ENCODE measurements around the gene IL1RAPL1.
A peak's percentile ranks its signal among the peaks of the same experiment; 100 is the strongest.

Gene IL1RAPL1

GRCh38 chrX:29138003-29138402, 550.8 kb downstream of the IL1RAPL1 start:
- no peak for DNase-seq

GRCh38 chrX:29143356-29143755, 556.1 kb downstream of the IL1RAPL1 start:
- DNase-seq, result no peak

- DNase-seq, result no peak
Measured at GRCh38 chrX:29143756-29144155, 556.5 kb downstream of the IL1RAPL1 start.

- no peak for DNase-seq
Measured at GRCh38 chrX:29145316-29145715, 558.1 kb downstream of the IL1RAPL1 start.

DNA sequence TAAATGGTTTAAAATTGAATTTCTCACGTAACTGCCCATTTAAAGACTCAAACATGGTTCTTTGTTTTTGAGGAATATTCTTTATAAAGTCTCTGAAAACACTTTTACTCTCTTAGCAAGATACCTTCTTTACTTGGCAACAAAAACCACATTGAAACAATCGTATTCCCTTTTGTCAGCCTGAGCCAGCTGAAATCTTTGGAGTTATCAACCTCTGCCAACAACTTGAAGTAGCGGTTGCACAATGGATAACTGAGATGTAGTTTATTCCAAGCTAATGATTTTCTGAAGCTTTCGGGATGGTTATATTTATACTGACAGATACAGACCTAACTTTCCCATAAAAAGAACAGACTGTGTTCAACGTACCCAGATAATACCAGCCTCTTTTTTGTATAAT, 561.3 kb downstream of the IL1RAPL1 start:
- DNase-seq, result no peak

DNA sequence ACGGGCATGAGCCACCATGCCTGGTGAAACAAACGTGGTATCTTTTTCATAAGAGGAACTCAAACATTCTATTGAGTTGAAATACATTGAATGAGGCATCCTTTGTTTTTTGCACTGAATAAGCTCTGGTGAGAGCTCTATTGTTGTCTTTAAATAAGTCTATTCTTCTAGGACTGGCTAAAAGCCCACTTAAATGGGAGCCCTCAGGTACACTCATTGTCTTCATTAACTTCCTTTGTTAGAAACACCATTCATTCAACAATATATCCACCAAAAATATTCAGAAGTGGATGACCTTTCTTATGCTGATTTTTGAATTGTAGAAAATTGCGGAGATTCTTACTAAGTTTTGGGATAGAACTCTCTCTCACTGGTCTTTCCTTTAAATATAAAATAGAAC, 568.0 kb downstream of the IL1RAPL1 start:
- no peak for DNase-seq

DNA sequence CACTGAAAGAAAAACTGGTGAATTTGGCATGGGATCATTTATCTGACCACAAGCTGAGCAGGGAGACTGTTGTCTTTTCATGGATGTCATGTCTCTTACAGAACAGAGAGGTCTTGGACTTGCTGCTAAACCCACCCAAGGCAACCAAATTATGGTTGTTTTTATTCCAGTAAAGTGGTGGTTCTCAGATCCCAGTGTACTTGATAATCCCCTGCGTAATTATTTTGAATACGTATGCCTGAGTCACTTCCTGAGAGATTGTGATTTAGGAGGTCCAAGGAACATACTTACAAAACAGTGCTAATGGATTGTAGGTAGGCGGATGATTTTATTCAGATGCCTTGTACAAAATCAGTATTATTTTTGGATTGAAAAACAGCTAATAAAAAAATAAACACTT, 585.6 kb downstream of the IL1RAPL1 start:
- peak; percentile 49 for DNase-seq

DNA sequence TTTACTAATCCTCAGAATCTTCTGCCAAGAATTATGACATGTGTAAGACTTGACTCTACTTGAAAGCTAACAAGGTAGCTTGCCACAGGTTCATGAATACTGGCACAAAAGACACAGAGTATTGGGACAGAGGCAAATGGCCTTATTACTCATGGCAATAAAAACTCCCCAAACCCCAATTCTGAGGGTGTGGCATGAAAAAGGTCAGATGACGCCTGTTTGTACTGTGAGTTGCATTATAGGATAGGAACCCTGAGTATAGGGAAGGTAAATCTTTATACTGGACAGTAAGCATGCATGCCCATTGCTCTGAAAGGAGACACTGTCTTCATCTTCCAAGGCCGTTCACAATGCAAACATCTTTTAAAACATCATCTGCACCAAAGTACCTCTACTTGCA, 600.0 kb downstream of the IL1RAPL1 start:
- DNase-seq, result no peak

DNA sequence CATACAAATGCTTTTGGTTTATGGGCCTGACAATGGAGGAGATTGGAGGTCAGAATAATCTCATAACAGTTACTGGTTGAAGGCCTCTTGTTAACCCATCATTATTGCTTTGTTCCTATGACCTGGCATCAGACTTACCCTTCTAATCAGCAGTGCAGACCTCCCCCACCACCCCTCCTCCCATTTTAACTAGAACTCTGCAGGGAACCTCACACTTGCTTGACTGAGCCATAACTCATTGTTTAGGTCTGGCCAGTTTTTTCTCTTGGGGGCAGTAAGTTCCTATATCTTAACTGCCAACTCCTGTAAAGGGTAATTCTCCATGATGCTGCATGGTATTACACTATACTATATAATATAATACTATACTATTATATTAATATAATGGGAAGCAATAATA, 609.3 kb downstream of the IL1RAPL1 start:
- no peak for DNase-seq

DNA sequence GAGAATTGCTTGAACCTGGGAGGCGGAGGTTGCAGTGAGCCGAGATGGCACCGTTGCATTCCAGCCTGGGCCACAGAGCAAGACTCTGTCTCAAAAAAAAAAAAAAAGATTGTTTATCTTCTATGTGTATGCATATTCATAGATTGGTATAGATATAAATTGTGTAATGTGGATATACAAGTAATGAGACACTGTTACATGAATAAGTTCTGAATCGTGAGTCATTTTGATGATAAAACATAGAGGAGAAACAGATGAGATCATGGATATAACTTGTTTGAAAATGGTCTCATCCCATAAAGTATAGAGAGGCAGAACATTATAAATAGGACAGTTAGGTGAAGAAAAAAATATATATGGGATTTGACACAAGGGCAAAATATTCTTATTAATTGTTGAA, 628.0 kb downstream of the IL1RAPL1 start:
- peak; percentile 5 for DNase-seq

DNA sequence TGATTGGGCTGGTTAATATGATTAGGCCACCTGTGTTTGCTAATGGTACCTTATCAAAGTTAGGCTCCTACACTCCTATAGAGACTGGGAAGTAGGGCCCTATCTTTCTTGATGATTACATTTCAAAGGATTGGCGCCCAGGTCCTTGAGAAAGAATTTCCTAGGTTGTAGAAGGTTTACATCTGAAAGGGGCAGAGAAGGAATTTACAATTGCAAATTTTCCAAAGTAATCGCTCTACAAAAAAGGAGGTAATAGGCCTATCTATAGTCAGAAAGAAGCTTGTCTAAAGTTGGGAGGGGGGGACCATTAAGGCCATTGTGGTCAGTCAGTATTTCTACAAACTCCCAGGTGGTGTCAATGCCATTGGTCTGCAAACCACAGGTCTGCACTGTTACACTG, 638.4 kb downstream of the IL1RAPL1 start:
- no peak for DNase-seq

DNA sequence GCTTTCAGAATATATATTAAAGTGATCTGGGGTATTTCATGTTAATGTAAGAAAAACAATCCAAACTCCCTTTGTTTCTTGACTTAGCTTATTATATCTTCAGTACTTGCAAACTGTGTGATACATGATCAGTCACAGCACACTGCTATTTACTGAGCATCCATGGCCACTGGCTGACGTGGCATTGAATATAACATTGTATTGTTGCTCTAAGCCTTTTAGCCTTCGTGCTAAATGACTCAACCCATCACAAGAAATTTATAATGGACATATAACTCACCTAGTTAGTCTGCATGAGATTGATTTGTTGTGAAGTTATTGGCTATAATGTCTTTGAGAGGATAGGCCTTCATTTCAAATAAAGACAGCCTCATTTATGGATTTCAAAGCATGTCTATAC, 642.6 kb downstream of the IL1RAPL1 start:
- DNase-seq, result no peak

- no peak for DNase-seq
Measured at GRCh38 chrX:29231800-29232199, 644.6 kb downstream of the IL1RAPL1 start.

- DNase-seq, result no peak
Measured at GRCh38 chrX:29233592-29234183, 646.4 kb downstream of the IL1RAPL1 start.

- DNase-seq, result no peak
Measured at GRCh38 chrX:29237972-29238371, 650.7 kb downstream of the IL1RAPL1 start.

GRCh38 chrX:29241809-29242208, 654.6 kb downstream of the IL1RAPL1 start:
- DNase-seq, result no peak

DNA sequence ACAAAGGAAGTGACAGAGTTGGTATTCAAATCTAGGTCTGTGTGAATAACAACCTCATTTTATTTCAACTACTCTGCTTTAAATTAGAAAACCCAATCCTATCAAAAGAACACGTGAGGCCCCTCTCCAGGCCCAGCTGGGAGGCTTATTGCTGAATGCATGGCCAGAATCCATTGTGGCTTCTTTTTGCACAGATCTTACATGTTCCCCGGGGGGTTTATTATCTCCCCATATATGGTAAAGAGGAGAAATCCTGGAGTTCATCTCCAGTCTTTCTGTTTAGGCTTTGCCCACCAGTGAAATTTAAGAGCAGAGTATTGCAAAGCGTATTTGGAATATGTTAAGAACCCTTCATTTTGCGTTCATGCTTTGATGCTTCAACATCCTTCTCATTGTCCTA, 655.6 kb downstream of the IL1RAPL1 start:
- DNase-seq, result no peak

- no peak for DNase-seq
Measured at GRCh38 chrX:29243942-29244341, 656.7 kb downstream of the IL1RAPL1 start.

DNA sequence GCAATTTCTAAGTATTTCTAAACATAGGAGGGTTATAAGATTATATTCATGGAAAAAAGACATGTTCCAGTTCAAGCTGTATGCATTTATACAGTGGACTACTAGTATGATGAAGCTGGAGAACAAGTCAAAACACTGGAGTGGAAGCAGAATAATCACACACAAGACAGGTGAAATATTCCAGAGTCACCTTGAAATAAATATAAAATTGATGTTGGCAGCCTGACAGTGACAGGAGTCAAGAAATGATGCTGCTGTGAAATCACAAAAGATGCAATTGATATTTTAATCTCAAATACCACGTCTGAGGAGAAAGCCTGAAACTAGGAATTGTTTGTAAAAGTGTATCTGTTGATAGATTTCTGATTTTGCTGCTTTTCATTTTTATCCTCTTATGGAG, 667.3 kb downstream of the IL1RAPL1 start:
- DNase-seq, result no peak

DNA sequence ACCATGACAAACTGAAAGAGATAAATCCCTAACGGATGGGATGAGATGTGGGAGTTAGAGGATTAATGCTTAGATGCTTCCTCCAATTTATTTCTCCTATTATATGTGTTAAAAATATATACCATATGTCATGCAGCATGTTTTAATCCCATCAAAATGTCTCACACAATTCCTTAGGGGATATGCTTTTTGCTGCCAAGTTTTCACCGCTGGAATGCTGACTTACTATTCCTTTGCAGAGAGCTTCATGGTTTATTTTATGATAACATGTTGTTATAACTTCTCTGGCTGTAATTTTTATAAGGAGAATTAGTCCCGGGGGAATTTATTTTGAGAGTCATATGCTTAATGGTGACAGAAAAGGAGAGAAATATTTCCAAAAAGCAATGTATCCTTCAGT, 670.3 kb downstream of the IL1RAPL1 start:
- DNase-seq, result no peak

DNA sequence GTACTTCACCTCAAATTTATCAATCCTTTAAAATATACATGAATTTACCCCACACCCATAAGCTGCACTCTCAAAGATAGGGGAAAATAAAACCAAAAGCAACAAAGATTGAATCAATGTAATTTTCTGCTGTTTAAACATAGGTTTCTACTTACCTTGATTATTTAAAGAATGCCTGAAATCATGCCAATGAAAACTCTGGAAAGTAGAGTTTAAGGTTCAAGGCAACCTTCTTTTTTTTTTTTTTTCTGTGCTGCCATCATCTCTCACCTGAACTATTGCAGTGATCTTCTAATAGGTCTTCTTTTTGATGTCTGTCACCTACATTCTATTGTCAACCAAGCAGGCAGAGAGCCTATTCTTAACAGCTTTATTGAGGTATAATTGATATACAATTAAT, 682.1 kb downstream of the IL1RAPL1 start:
- no peak for DNase-seq

DNA sequence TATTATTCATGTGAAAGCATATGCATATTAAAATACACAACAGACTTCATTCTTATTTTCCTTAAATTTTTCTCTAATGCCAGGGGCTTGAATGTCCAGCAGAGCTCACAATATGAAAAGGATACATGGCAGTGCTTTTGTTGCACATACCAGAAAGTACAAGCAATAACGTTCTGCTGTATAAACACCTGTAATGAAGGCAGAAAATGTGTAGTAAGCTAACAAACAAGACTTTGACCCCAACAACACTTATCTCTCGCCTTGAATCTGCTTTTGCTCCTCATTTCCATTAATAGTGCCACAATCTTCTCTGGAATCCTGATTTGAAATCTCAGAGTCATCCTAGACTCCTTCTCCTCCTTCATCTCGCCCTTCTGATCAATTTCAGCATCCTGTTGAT, 687.3 kb downstream of the IL1RAPL1 start:
- DNase-seq, result no peak

GRCh38 chrX:29275928-29276327, 688.7 kb downstream of the IL1RAPL1 start:
- no peak for DNase-seq

DNA sequence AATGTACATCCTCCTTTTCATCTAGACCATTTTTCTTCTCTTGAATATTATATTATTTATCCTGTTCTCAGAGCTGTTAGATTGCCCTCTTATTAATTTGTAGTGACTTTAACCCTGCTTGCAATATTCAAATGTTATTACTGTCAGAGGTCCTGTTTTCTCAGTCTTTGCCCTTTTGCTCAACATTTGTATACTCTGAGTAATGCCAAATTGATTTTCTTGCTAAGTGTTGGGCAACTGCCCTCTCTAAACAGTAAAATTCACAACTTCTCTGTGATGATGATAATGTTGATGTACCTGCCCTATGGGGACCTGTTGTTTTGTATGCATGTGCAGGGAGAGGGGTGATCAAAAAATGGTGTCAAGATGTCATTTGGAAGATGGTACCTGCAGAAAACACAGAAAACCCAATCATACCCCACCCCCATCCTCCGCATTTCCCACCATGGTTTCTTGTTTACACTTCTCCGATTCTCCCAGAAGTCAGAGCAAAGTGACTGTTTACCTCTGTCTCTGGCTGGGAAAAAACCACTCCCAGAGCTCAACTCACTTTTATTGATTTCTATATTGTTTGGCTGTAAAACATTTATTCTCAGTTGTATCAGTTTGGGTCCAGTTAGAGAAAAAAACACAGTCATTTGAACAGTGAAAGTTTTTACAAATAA, 694.0 kb downstream of the IL1RAPL1 start:
- DNase-seq, result no peak

- DNase-seq, result no peak
Measured at GRCh38 chrX:29285664-29286063, 698.4 kb downstream of the IL1RAPL1 start.

All from HCEC 1CT (cell line).